K562 (cell line): ENCODE results near the gene CD72. TPM values are rescaled to one million over a fixed set of nuclear protein-coding genes. Genes with fewer than 3 reads are reported as not detected.
"Not testable (repeated sequence)": the region's sequence is repeated elsewhere in the genome, so short reads cannot be mapped to it uniquely, and the experiment has no call there.

ENCODE experiments used
- ATAC-seq: fragments of 200-7000 bp; cut with Tn5 transposase; 3 replicates; pipeline ENCODE4 v1.9.1; 2020; ENCODE audit warnings: moderate library complexity
- BruUV-seq: library from RNA; stranded (reverse); fragments of 400-500 nt; replicated peaks from 2 replicates; lab custom pipeline; 2021; lab: Mats Ljungman, UMichigan
- CTCF ChIA-PET: fragments of 300-600 bp; formaldehyde crosslinking; extraction: SDS; loops from one replicate; lab custom pipeline; 2021; ENCODE audit warnings: low intra/inter-chr PET ratio; lab: Yijun Ruan, JAX
- POLR2A ChIA-PET: fragments of 300-600, 350-650 bp; sonication (Branson Sonifier 250); formaldehyde crosslinking; extraction: SDS; loops from one replicate; lab custom pipeline; 2021; ENCODE audit warnings: antibody characterized with exemption, inconsistent platforms; lab: Yijun Ruan, JAX
- DNase-seq, 4 experiments: peaks; one replicate each; pipeline versions ENCODE4 v3.0.0 to v3.0.0-alpha.2; 2011 to 2018; ENCODE audit warnings: low spot score in 3 of 4, mixed read lengths in 3 of 4; ENCODE audit errors: extremely low read depth in 1 of 4
- FAIRE-seq: peaks from 2 replicates; lab custom pipeline; 2011; peaks lifted over from hg19 to GRCh38; lab: Jason Lieb, UNC
- H2AFZ ChIP-seq: 2 replicates; pipeline ENCODE4 v1.6.0; 2011; ENCODE audit warnings: low read depth, low read length, control low read depth, inconsistent platforms
- H3K27ac ChIP-seq: fragments of 200-600 bp; 3 replicates; pipeline ENCODE4 v1.8.0; 2011; ENCODE audit warnings: low read depth, mild to moderate bottlenecking, control low read depth, inconsistent platforms, low read length, moderate library complexity, mixed read lengths; ENCODE audit errors: extremely low read depth
- H3K27me3 ChIP-seq, 2 experiments: fragments of 300-600 bp in 1 of 2; 2 replicates in 1 of 2; 3 replicates in 1 of 2; pipeline versions ENCODE4 v1.6.0 to v1.8.0; 2011; ENCODE audit warnings: inconsistent platforms in 2 of 2, low read length in 2 of 2, mild to moderate bottlenecking in 1 of 2, mixed read lengths in 1 of 2, moderate library complexity in 1 of 2; ENCODE audit not compliant: control insufficient read depth in 2 of 2, insufficient read depth in 2 of 2
- H3K36me3 ChIP-seq: fragments of 300-600 bp; 3 replicates; pipeline ENCODE4 v1.8.0; 2011; ENCODE audit warnings: mild to moderate bottlenecking, low read length, inconsistent platforms; ENCODE audit not compliant: control insufficient read depth, insufficient read depth
- H3K4me1 ChIP-seq, 2 experiments: fragments of 200-600 bp in 1 of 2; replicated peaks in 1 of 2; 2 replicates in 1 of 2; 3 replicates in 1 of 2; pipeline versions ENCODE4 v1.5.1 to v1.8.0; 2011; ENCODE audit warnings: inconsistent platforms in 2 of 2, low read length in 2 of 2, mild to moderate bottlenecking in 1 of 2, mixed read lengths in 1 of 2, moderate library complexity in 1 of 2; ENCODE audit not compliant: control insufficient read depth in 2 of 2, insufficient read depth in 2 of 2
- H3K4me2 ChIP-seq: 2 replicates; pipeline ENCODE4 v1.6.1; 2011; ENCODE audit warnings: low read length, control low read depth, inconsistent platforms, mixed read lengths; ENCODE audit not compliant: insufficient read depth
- H3K4me3 ChIP-seq: fragments of 200-600 bp; sonication (generic), shearing (Covaris generic); 2 replicates; pipeline ENCODE4 v1.5.1; 2016; ENCODE audit warnings: control low read depth, inconsistent platforms
- H3K79me2 ChIP-seq: fragments of 200-600 bp; 3 replicates; pipeline ENCODE4 v1.8.0; 2011; ENCODE audit warnings: low read length, inconsistent platforms; ENCODE audit not compliant: control insufficient read depth, insufficient read depth
- H3K9ac ChIP-seq, 2 experiments: 2 replicates each; pipeline versions ENCODE4 v1.6.0 to v1.6.1; 2011; ENCODE audit warnings: low read depth in 2 of 2, low read length in 2 of 2, control low read depth in 1 of 2, inconsistent platforms in 1 of 2, mild to moderate bottlenecking in 1 of 2, mixed read lengths in 1 of 2; ENCODE audit not compliant: insufficient read depth in 1 of 2
- H3K9me1 ChIP-seq: one replicate; pipeline ENCODE4 v1.6.0; 2011; ENCODE audit warnings: inconsistent platforms, mild to moderate bottlenecking, low read length, moderate library complexity; ENCODE audit not compliant: control insufficient read depth, insufficient read depth
- H3K9me3 ChIP-seq: replicated peaks from 2 replicates; pipeline ENCODE4 v1.5.1; 2011; ENCODE audit warnings: low read depth, low read length, inconsistent platforms; ENCODE audit not compliant: control insufficient read depth, insufficient read depth
- H4K20me1 ChIP-seq: replicated peaks from 2 replicates; pipeline ENCODE4 v1.6.1; 2011; ENCODE audit warnings: low read length, inconsistent platforms, mixed read lengths; ENCODE audit not compliant: control insufficient read depth, insufficient read depth
- CEBPG ChIP-seq, 3 experiments: fragments of 200-800 bp in 1 of 3; sonication (Bioruptor generic) in 1 of 3; sonication (generic) in 1 of 3; formaldehyde crosslinking in 1 of 3; IDR thresholded peaks in 2 of 3; conservative IDR thresholded peaks in 1 of 3; 2 replicates each; pipeline versions ENCODE4 v1.6.1 to v1.8.0; 2016 to 2022; ENCODE audit warnings: missing compliant biosample characterization in 2 of 3, missing genetic modification characterization in 2 of 3, mild to moderate bottlenecking in 1 of 3, missing genetic modification reagents in 1 of 3
- LARP7 ChIP-seq: fragments of 450-650 bp; IDR thresholded peaks from 2 replicates; pipeline ENCODE4 v1.6.1; 2016
- RBM17 ChIP-seq: fragments of 200-400 bp; formaldehyde crosslinking; IDR thresholded peaks from 2 replicates; pipeline ENCODE4 v1.6.1; 2017; ENCODE audit warnings: low read depth, mild to moderate bottlenecking, low read length, borderline replicate concordance
- RFX5 ChIP-seq: IDR thresholded peaks from 2 replicates; pipeline ENCODE4 v1.6.1; 2011; ENCODE audit warnings: low read depth, mild to moderate bottlenecking, improper control_type of control experiment, low read length
- TBP ChIP-seq: optimal IDR thresholded peaks from 2 replicates; pipeline ENCODE3; 2011; ENCODE audit warnings: low read depth, low read length, improper control_type of control experiment
- ZNF217 ChIP-seq: sonication (generic); formaldehyde crosslinking; IDR thresholded peaks from 2 replicates; pipeline ENCODE4 v1.8.0; 2022; ENCODE audit warnings: mild to moderate bottlenecking, missing genetic modification reagents
- ZNF431 ChIP-seq: sonication (generic); formaldehyde crosslinking; IDR thresholded peaks from 2 replicates; pipeline ENCODE4 v1.8.0; 2022; ENCODE audit warnings: mild to moderate bottlenecking, missing genetic modification reagents
- WGBS: fragments of 100-300 bp; shearing (Covaris generic); methylation state at CpG from one replicate; pipeline ENCODE4 v1.1.6; 2016; ENCODE audit warnings: low coverage, mixed read lengths; ENCODE audit not compliant: insufficient coverage; ENCODE audit errors: missing lambda C conversion rate; 5-methylcytosine and 5-hydroxymethylcytosine counted together
- in situ Hi-C: fragments of 300-500 bp; cut with MboI; formaldehyde crosslinking; loops from 4 replicates; pipeline ENCODE4 v1.15.0; 2018; ENCODE audit warnings: inconsistent platforms, mixed read lengths
- intact Hi-C: fragments of 100-400 bp; cut with micrococcal nuclease; formaldehyde crosslinking; loops from 2 replicates; pipeline ENCODE4 v1.14.2; 2022
- polyA plus RNA-seq, 8 experiments: library from polyadenylated mRNA; depleted of rRNA in 4 of 8; stranded (reverse) in 5 of 8; unstranded in 3 of 8; fragments of >200 nt; fragmentation: Nextera tagmentation in 2 of 8; fragmentation: Illumina TruSeq in 1 of 8; extraction: Ambion mirVana in 2 of 8; extraction: Trizol in 1 of 8; gene quantifications; 2 replicates each; pipeline versions ENCODE4 v1.2.1 to v1.2.3, GENCODE V29; 2011 to 2014; ENCODE audit warnings: inconsistent platforms in 1 of 8, missing spikeins in 1 of 8
- total RNA-seq, 7 experiments: library from RNA; depleted of rRNA in 6 of 7; stranded (reverse); fragments of >200 nt in 6 of 7; fragmentation: Illumina TruSeq in 2 of 7; extraction: Trizol in 2 of 7; gene quantifications; 2 replicates each; pipeline versions ENCODE4 v1.2.1 to v1.2.3, GENCODE V29; 2011 to 2021; ENCODE audit warnings: low replicate concordance in 1 of 7

The CD72 gene
- total and polyA plus RNA-seq, 9 of the 15 experiments (the other 6 are each of a cell fraction or from before 2014, with no cell fraction given), result 0.11 to 0.78 (median 0.27) TPM; not detected in 1

- no peak for ATAC-seq
- no peaks in the 10 kb centered on the region for H3K27me3 ChIP-seq
- H3K9ac ChIP-seq, result no peak overlapping the region
- DNase-seq, result no peak
- H3K9me3 ChIP-seq, result no peaks in the 10 kb centered on the region
- no peaks in the 10 kb centered on the region for H3K9me1 ChIP-seq
- FAIRE-seq, result no peak
- 65% methylated on average over 4 of the region's 12 CpGs for WGBS
- peaks cover 9 to 10% of the 10 kb centered on the region in 2 experiments for H3K4me1 ChIP-seq
- H3K4me3 ChIP-seq, result no peak overlapping the region
- CTCF ChIA-PET, result no interaction called here
- in situ Hi-C loops (no loop called here), intact Hi-C loops (no loop called here)
- POLR2A ChIA-PET, result no interaction called here
- H3K36me3 ChIP-seq, result no peaks in the 10 kb centered on the region
- no peak overlapping the region for H3K4me2 ChIP-seq
- no peak overlapping the region for H2AFZ ChIP-seq
- H4K20me1 ChIP-seq, result no peaks in the 10 kb centered on the region
- BruUV-seq, result no TSS peak
- no peak for TF ChIP-seq ZNF431 (CRISPR knock-in tag)
- no peak for TF ChIP-seq ZNF217
- no peak for TF ChIP-seq TBP
- no peak for TF ChIP-seq RFX5
- TF ChIP-seq LARP7, result no peak
- no peak for TF ChIP-seq RBM17
- TF ChIP-seq CEBPG (CRISPR knock-in tag; IDR thresholded peaks at IDR 0.05), result no peak
- TF ChIP-seq CEBPG (tag; conservative IDR thresholded peaks at IDR 0.05 in 1 of 2, IDR thresholded peaks at IDR 0.05 in 1 of 2), result no peak
- H3K27ac ChIP-seq, result no peak overlapping the region
- no peaks in the 10 kb centered on the region for H3K79me2 ChIP-seq
Observed at GRCh38 chr9:35643046-35643445, 24.8 kb upstream of the CD72 start.

- H3K27ac ChIP-seq, H3K4me2 ChIP-seq, H3K9me1 ChIP-seq, BruUV-seq, intact Hi-C loops, H3K4me3 ChIP-seq, DNase-seq, H2AFZ ChIP-seq, in situ Hi-C loops, POLR2A ChIA-PET, H3K4me1 ChIP-seq, FAIRE-seq, ATAC-seq, H3K36me3 ChIP-seq, H3K27me3 ChIP-seq, H3K79me2 ChIP-seq, H4K20me1 ChIP-seq, H3K9ac ChIP-seq, H3K9me3 ChIP-seq: not testable (repeated sequence)
- CTCF ChIA-PET, result interaction anchor here (0.7 kb wide), 1 partner anchor 43 kb away, joined by 3 read pairs; no protein-coding TSS in a partner anchor
- WGBS, result 80% methylated on average over 2 of the region's 3 CpGs
Observed at GRCh38 chr9:35641478-35641877, 23.3 kb upstream of the CD72 start.

GRCh38 chr9:35640431-35640830 lies 22.2 kb upstream of the CD72 start:
- BruUV-seq, H3K4me3 ChIP-seq, H3K27me3 ChIP-seq, POLR2A ChIA-PET, CTCF ChIA-PET, in situ Hi-C loops, H4K20me1 ChIP-seq, H3K27ac ChIP-seq, H3K9me1 ChIP-seq, H3K79me2 ChIP-seq, H3K36me3 ChIP-seq, H2AFZ ChIP-seq, DNase-seq, intact Hi-C loops, H3K9me3 ChIP-seq, H3K9ac ChIP-seq, H3K4me2 ChIP-seq, ATAC-seq, FAIRE-seq, H3K4me1 ChIP-seq: not testable (repeated sequence)
- WGBS, result 69% methylated on average over 5 of the region's 15 CpGs
